Mucosa of rectum (tissue), 2 donors: ENCODE data around the gene PNO1.

Source experiments
- H3K27ac ChIP-seq, 2 donors: one replicate each; pipeline ENCODE4 v1.7.0; 2013; ENCODE audit warnings: inconsistent platforms in 2 of 2, low read depth in 2 of 2, low read length in 2 of 2
- H3K27me3 ChIP-seq, 2 donors: one replicate each; pipeline ENCODE4 v1.7.0; 2013; ENCODE audit warnings: low read length in 2 of 2; ENCODE audit not compliant: control insufficient read depth in 2 of 2, insufficient read depth in 2 of 2
- H3K36me3 ChIP-seq, 2 donors: one replicate each; pipeline ENCODE4 v1.7.0; 2013; ENCODE audit warnings: low read length in 2 of 2; ENCODE audit not compliant: control insufficient read depth in 2 of 2, insufficient read depth in 2 of 2
- H3K4me1 ChIP-seq, 2 donors: one replicate each; pipeline ENCODE4 v1.7.0; 2013; ENCODE audit warnings: low read length in 2 of 2, mild to moderate bottlenecking in 1 of 2; ENCODE audit not compliant: control insufficient read depth in 2 of 2, insufficient read depth in 2 of 2
- H3K4me3 ChIP-seq, 2 donors: one replicate each; pipeline ENCODE4 v1.7.0; 2013; ENCODE audit warnings: low read length in 2 of 2
- H3K9ac ChIP-seq, 2 donors: one replicate each; pipeline ENCODE4 v1.7.0; 2013; ENCODE audit warnings: low read length in 2 of 2, low read depth in 1 of 2, mild to moderate bottlenecking in 1 of 2
- H3K9me3 ChIP-seq, 2 donors: one replicate each; pipeline ENCODE4 v1.7.0; 2013; ENCODE audit warnings: low read length in 2 of 2; ENCODE audit not compliant: control insufficient read depth in 2 of 2
- donor health status: healthy.
- donor health status: Normal muscosa, but diverticular disease.

Gene PNO1

GRCh38 chr2:68125821-68126220 lies 31.9 kb upstream of the PNO1 start:
- H3K27me3 ChIP-seq, result no peaks in the 10 kb centered on the region
- no peak overlapping the region for H3K4me3 ChIP-seq
- no peak overlapping the region for H3K9ac ChIP-seq

GRCh38 chr2:68126561-68126960 lies 31.1 kb upstream of the PNO1 start:
- H3K9me3 ChIP-seq, result no peaks in the 10 kb centered on the region
- no peak overlapping the region for H3K9ac ChIP-seq
- H3K4me3 ChIP-seq, result no peak overlapping the region
- H3K4me1 ChIP-seq, result peaks cover 0 to 4% of the 10 kb centered on the region in 2 donors
- H3K27me3 ChIP-seq, result no peaks in the 10 kb centered on the region
- no peak overlapping the region for H3K27ac ChIP-seq
- no peaks in the 10 kb centered on the region for H3K36me3 ChIP-seq

More at GRCh38 chr2:68125821-68126220, 31.9 kb upstream of the PNO1 start:
- Histone ChIP-seq H3K27ac (no peak overlapping the region), H3K36me3 (no peaks in the 10 kb centered on the region), H3K4me1 (peaks cover 3 to 4% of the 10 kb centered on the region in 2 donors), H3K9me3 (no peaks in the 10 kb centered on the region)

GRCh38 chr2:68127358-68128242 lies 30.1 kb upstream of the PNO1 start:
- H3K9me3 ChIP-seq, result no peaks in the 10 kb centered on the region
- H3K9ac ChIP-seq, result no peak overlapping the region
- H3K36me3 ChIP-seq, result no peaks in the 10 kb centered on the region
- H3K27me3 ChIP-seq, result no peaks in the 10 kb centered on the region
- no peaks in the 10 kb centered on the region for H3K4me1 ChIP-seq
- no peak overlapping the region for H3K4me3 ChIP-seq
- H3K27ac ChIP-seq, result no peak overlapping the region

- H3K27ac ChIP-seq, result no peak overlapping the region
- no peak overlapping the region for H3K4me3 ChIP-seq
- no peaks in the 10 kb centered on the region for H3K27me3 ChIP-seq
- H3K9me3 ChIP-seq, result no peaks in the 10 kb centered on the region
- no peaks in the 10 kb centered on the region for H3K4me1 ChIP-seq
- H3K9ac ChIP-seq, result no peak overlapping the region
- H3K36me3 ChIP-seq, result peaks cover 0 to 3% of the 10 kb centered on the region in 2 donors
These were observed 23.6 kb upstream of the PNO1 start for GRCh38 chr2:68134120-68134519.

GRCh38 chr2:68134554-68134953 lies 23.1 kb upstream of the PNO1 start:
- Histone ChIP-seq H3K9ac (no peak overlapping the region), H3K4me3 (no peak overlapping the region), H3K27me3 (no peaks in the 10 kb centered on the region), H3K36me3 (peaks cover 0 to 3% of the 10 kb centered on the region in 2 donors), H3K4me1 (no peaks in the 10 kb centered on the region), H3K27ac (no peak overlapping the region), H3K9me3 (no peaks in the 10 kb centered on the region)

GRCh38 chr2:68135448-68136320 lies 22.0 kb upstream of the PNO1 start:
- Histone ChIP-seq H3K36me3 (peaks cover 0 to 3% of the 10 kb centered on the region in 2 donors), H3K9me3 (no peaks in the 10 kb centered on the region), H3K4me1 (no peaks in the 10 kb centered on the region), H3K27ac (no peak overlapping the region), H3K4me3 (no peak overlapping the region), H3K27me3 (no peaks in the 10 kb centered on the region), H3K9ac (no peak overlapping the region)

- H3K9ac ChIP-seq, result no peak overlapping the region
- H3K4me3 ChIP-seq, result no peak overlapping the region
- no peaks in the 10 kb centered on the region for H3K27me3 ChIP-seq
- no peak overlapping the region for H3K27ac ChIP-seq
- H3K36me3 ChIP-seq, result peaks cover 0 to 6% of the 10 kb centered on the region in 2 donors
- no peaks in the 10 kb centered on the region for H3K9me3 ChIP-seq
- no peaks in the 10 kb centered on the region for H3K4me1 ChIP-seq
These were observed 15.8 kb upstream of the PNO1 start for GRCh38 chr2:68141875-68142274.

- H3K4me1 ChIP-seq, result peaks cover 0 to under 1% of the 10 kb centered on the region in 2 donors
- no peak overlapping the region for H3K4me3 ChIP-seq
- H3K9me3 ChIP-seq, result no peaks in the 10 kb centered on the region
- no peak overlapping the region for H3K9ac ChIP-seq
- no peak overlapping the region for H3K27ac ChIP-seq
- no peaks in the 10 kb centered on the region for H3K27me3 ChIP-seq
- no peaks in the 10 kb centered on the region for H3K36me3 ChIP-seq
These were observed 6.7 kb upstream of the PNO1 start for GRCh38 chr2:68151037-68151436.

- Histone ChIP-seq H3K9me3 (no peaks in the 10 kb centered on the region), H3K36me3 (no peaks in the 10 kb centered on the region), H3K4me1 (peaks cover 6 to 7% of the 10 kb centered on the region in 2 donors), H3K4me3 (no peak overlapping the region), H3K27me3 (no peaks in the 10 kb centered on the region), H3K27ac (no peak overlapping the region), H3K9ac (no peak overlapping the region)
These were observed 4.9 kb upstream of the PNO1 start for GRCh38 chr2:68152681-68153347.
